Hepatocyte (in vitro differentiated cells): ENCODE data around the gene SGSM1. TPM values are rescaled to one million over a fixed set of nuclear protein-coding genes. Genes with fewer than 3 reads are reported as not detected.

Experiments
- DNase-seq: peaks from one replicate; pipeline ENCODE4 v3.0.0-alpha.2; 2016; ENCODE audit warnings: low spot score
- H2AFZ ChIP-seq: fragments of 200-600 bp; sonication (generic); 2 replicates; pipeline ENCODE4 v1.6.0; 2016; ENCODE audit warnings: antibody characterized with exemption, mild to moderate bottlenecking
- H3K27ac ChIP-seq: fragments of 200-600 bp; sonication (generic); 2 replicates; pipeline ENCODE4 v1.5.1; 2016; ENCODE audit warnings: mild to moderate bottlenecking
- H3K27me3 ChIP-seq: fragments of 200-600 bp; sonication (generic); 2 replicates; pipeline ENCODE4 v1.6.1; 2016
- H3K36me3 ChIP-seq: fragments of 200-600 bp; sonication (generic); replicated peaks from 2 replicates; pipeline ENCODE4 v1.5.1; 2016; ENCODE audit warnings: low read depth; ENCODE audit not compliant: insufficient read depth
- H3K4me1 ChIP-seq: fragments of 200-600 bp; sonication (generic); 2 replicates; pipeline ENCODE4 v1.5.1; 2016; ENCODE audit warnings: mild to moderate bottlenecking, moderate library complexity; ENCODE audit not compliant: insufficient read depth
- H3K4me2 ChIP-seq: fragments of 200-600 bp; sonication (generic); 2 replicates; pipeline ENCODE4 v1.6.0; 2016
- H3K4me3 ChIP-seq: fragments of 200-600 bp; sonication (generic); 2 replicates; pipeline ENCODE4 v1.5.1; 2016; ENCODE audit warnings: mild to moderate bottlenecking
- H3K79me2 ChIP-seq: fragments of 200-600 bp; sonication (generic); 2 replicates; pipeline ENCODE4 v1.6.0; 2017; ENCODE audit warnings: mild to moderate bottlenecking
- H3K9me2 ChIP-seq: fragments of 200-600 bp; sonication (generic); replicated peaks from 2 replicates; pipeline ENCODE4 v1.6.0; 2017; ENCODE audit warnings: mild to moderate bottlenecking; ENCODE audit not compliant: insufficient read depth
- H3K9me3 ChIP-seq: fragments of 200-600 bp; sonication (generic); 2 replicates; pipeline ENCODE4 v1.5.1; 2016; ENCODE audit warnings: low read depth, mild to moderate bottlenecking
- H4K20me1 ChIP-seq: fragments of 200-600 bp; sonication (generic); 2 replicates; pipeline ENCODE4 v1.6.0; 2016; ENCODE audit warnings: mild to moderate bottlenecking; ENCODE audit not compliant: insufficient read depth, poor library complexity, severe bottlenecking
- EZH2 ChIP-seq: fragments of 200-600 bp; sonication (generic); IDR thresholded peaks from 2 replicates; pipeline ENCODE4 v1.6.1; 2016; ENCODE audit warnings: antibody characterized with exemption, mild to moderate bottlenecking, borderline replicate concordance
- EZH2phosphoT487 ChIP-seq: fragments of 200-600 bp; sonication (generic); IDR thresholded peaks from one replicate; pipeline ENCODE4 v1.6.1; 2018; ENCODE audit warnings: antibody characterized with exemption, mild to moderate bottlenecking, low read depth, moderate library complexity; ENCODE audit not compliant: unreplicated experiment, severe bottlenecking
- WGBS: methylation state at CpG from one replicate; pipeline ENCODE4 v1.1.6; 2016; ENCODE audit warnings: low lambda C conversion rate; ENCODE audit errors: missing lambda C conversion rate; 5-methylcytosine and 5-hydroxymethylcytosine counted together
- polyA plus RNA-seq: library from polyadenylated mRNA; unstranded; fragments of >200 nt; fragmentation: Nextera tagmentation; extraction: Ambion mirVana; gene quantifications from 2 replicates; pipeline ENCODE4 v1.2.1, GENCODE V29; 2016
- total RNA-seq: library from RNA; depleted of rRNA; stranded (reverse); fragments of >200 nt; gene quantifications from 2 replicates; pipeline ENCODE4 v1.2.3, GENCODE V29; 2014
- TF ChIP-seq, protein P1 (sequence below): fragments of 200-600 bp; sonication (generic); IDR thresholded peaks from 2 replicates; pipeline ENCODE4 v1.5.1; 2016; ENCODE audit warnings: antibody characterized with exemption, mild to moderate bottlenecking; ENCODE audit not compliant: poor library complexity

The SGSM1 gene
- total and polyA plus RNA-seq, 2 experiments from 2014 or later: 1.7 to 3.5 TPM

DNA sequence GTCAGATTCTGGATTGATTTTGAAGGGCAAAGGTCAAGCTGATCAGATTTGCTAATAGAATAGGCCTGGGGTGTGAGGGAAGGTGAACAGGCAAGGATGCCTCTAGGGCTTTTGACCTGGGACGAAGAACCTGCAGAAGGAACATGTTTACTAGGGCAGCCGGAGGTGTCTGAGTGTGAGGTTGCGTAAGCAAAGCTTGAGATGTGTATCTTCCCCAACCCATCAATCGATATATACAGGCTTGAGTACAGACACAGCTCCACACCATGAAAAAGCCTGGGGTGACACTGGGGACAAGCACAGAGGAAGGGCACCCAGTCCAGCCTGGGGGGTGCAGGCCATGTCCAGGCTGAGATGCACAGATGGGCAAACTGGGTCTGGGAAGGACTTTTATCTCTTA, 139.4 kb downstream of the SGSM1 start:
- no peaks in the 10 kb centered on the region for H3K36me3 ChIP-seq
- no peaks in the 10 kb centered on the region for H3K27me3 ChIP-seq
- no peak overlapping the region for H2AFZ ChIP-seq
- no peak for DNase-seq
- H4K20me1 ChIP-seq: no peaks in the 10 kb centered on the region
- no peak overlapping the region for H3K27ac ChIP-seq
- TF ChIP-seq, protein P1, sequence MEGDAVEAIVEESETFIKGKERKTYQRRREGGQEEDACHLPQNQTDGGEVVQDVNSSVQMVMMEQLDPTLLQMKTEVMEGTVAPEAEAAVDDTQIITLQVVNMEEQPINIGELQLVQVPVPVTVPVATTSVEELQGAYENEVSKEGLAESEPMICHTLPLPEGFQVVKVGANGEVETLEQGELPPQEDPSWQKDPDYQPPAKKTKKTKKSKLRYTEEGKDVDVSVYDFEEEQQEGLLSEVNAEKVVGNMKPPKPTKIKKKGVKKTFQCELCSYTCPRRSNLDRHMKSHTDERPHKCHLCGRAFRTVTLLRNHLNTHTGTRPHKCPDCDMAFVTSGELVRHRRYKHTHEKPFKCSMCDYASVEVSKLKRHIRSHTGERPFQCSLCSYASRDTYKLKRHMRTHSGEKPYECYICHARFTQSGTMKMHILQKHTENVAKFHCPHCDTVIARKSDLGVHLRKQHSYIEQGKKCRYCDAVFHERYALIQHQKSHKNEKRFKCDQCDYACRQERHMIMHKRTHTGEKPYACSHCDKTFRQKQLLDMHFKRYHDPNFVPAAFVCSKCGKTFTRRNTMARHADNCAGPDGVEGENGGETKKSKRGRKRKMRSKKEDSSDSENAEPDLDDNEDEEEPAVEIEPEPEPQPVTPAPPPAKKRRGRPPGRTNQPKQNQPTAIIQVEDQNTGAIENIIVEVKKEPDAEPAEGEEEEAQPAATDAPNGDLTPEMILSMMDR: no peak
- TF ChIP-seq EZH2phosphoT487 (no peak), EZH2 (no peak)
- H3K9me2 ChIP-seq: no peaks in the 10 kb centered on the region
- no peak overlapping the region for H3K4me3 ChIP-seq
- 66% methylated on average over 4 of the region's 4 CpGs for whole genome bisulfite sequencing
- H3K4me1 ChIP-seq: no peaks in the 10 kb centered on the region
- no peaks in the 10 kb centered on the region for H3K79me2 ChIP-seq
- no peaks in the 10 kb centered on the region for H3K9me3 ChIP-seq
- H3K4me2 ChIP-seq: no peak overlapping the region

DNA sequence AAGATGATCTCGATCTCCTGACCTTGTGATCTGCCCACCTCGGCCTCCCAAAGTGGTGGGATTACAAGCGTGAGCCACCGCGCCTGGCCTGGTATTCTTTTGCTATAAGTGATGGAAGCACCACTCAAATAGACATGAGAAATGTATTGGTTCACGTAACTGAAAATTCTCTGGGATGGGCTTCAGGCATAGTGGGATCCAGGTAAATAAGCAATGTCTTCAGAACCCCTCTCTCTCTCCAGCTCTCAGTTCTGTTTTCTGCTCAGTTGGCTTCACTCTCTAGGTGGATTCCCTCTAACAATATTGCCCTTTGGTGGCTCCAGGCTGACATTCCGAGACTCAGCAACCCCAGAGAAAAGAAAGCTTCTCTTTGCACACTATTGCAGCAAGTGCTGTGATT, 141.4 kb downstream of the SGSM1 start:
- H3K4me2 ChIP-seq: no peak overlapping the region
- no peak overlapping the region for H2AFZ ChIP-seq
- 85% methylated on average over 7 of the region's 7 CpGs for WGBS
- no peak for DNase-seq
- TF ChIP-seq EZH2phosphoT487: no peak
- TF ChIP-seq EZH2: no peak
- TF ChIP-seq, protein P1: no peak
- H3K27ac ChIP-seq: no peak overlapping the region
- H3K4me3 ChIP-seq: no peak overlapping the region
- H4K20me1 ChIP-seq: no peaks in the 10 kb centered on the region
- H3K9me2 ChIP-seq: no peaks in the 10 kb centered on the region
- H3K36me3 ChIP-seq: no peaks in the 10 kb centered on the region
- H3K27me3 ChIP-seq: no peaks in the 10 kb centered on the region
- H3K79me2 ChIP-seq: no peaks in the 10 kb centered on the region
- no peaks in the 10 kb centered on the region for H3K9me3 ChIP-seq
- H3K4me1 ChIP-seq: no peaks in the 10 kb centered on the region

DNA sequence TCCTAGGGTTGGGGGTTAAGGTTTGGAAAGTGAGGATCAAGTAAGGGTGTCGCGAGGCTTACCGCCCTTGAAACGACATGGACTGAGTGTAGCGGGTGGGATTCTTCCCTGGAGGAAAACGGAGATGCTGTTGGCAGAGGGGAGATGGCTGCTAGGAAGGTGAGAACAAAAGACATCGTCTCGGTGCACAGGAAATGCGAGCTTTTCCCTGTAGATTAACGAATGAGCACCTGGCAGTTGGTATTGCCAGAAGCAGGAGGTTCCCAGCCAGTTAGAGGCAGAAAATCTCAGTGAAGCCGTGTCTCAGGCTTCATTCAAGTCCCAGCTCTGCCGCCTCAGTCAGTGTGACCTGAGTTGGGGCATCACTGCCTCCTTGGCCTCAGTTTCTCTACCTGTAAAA, 141.9 kb downstream of the SGSM1 start:
- Histone ChIP-seq H3K36me3 (no peaks in the 10 kb centered on the region), H3K9me3 (no peaks in the 10 kb centered on the region), H3K9me2 (no peaks in the 10 kb centered on the region), H4K20me1 (no peaks in the 10 kb centered on the region), H3K4me2 (no peak overlapping the region), H3K79me2 (no peaks in the 10 kb centered on the region), H3K27me3 (no peaks in the 10 kb centered on the region), H3K27ac (no peak overlapping the region), H3K4me1 (no peaks in the 10 kb centered on the region), H2AFZ (no peak overlapping the region), H3K4me3 (no peak overlapping the region)
- TF ChIP-seq, protein P1: no peak
- TF ChIP-seq EZH2phosphoT487: no peak
- no peak for TF ChIP-seq EZH2
- 70% methylated on average over 12 of the region's 12 CpGs for WGBS
- DNase-seq: no peak
